GM12878 (cell line): Measurements from ENCODE around the gene FARS2. TPM values are rescaled to one million over a fixed set of nuclear protein-coding genes. Genes with fewer than 3 reads are reported as not detected.

ENCODE experiments used
- ATAC-seq: fragments of 200-7000 bp; cut with Tn5 transposase; 3 replicates; pipeline ENCODE4 v1.9.1; 2020; ENCODE audit warnings: mild to moderate bottlenecking, moderate library complexity
- BruUV-seq: library from RNA; stranded (reverse); fragments of 400-500 nt; replicated peaks from 2 replicates; lab custom pipeline; 2021; lab: Mats Ljungman, UMichigan
- CTCF ChIA-PET: fragments of 300-600 bp; sonication (Branson Sonifier 250); formaldehyde crosslinking; extraction: SDS; loops from one replicate; lab custom pipeline; 2021; ENCODE audit warnings: inconsistent platforms; lab: Yijun Ruan, JAX
- POLR2A ChIA-PET: fragments of 350-600 bp; formaldehyde crosslinking; extraction: SDS; loops from one replicate; lab custom pipeline; 2021; ENCODE audit warnings: inconsistent platforms; lab: Charles Lee
- RAD21 ChIA-PET: fragments of 300-600 bp; sonication (Branson Sonifier 250); formaldehyde crosslinking; loops from one replicate; lab custom pipeline; 2023; ENCODE audit warnings: antibody characterized with exemption; ENCODE audit not compliant: unreplicated experiment; lab: Charles Lee
- SMC1A ChIA-PET: fragments of 300-600 bp; sonication (Branson Sonifier 250); formaldehyde crosslinking; loops from one replicate; lab custom pipeline; 2023; ENCODE audit not compliant: unreplicated experiment, uncharacterized antibody; lab: Charles Lee
- DNase-seq: peaks from one replicate; pipeline ENCODE4 v3.0.0-alpha.2; 2011; ENCODE audit warnings: low read depth, low spot score
- FAIRE-seq: peaks from 3 replicates; lab custom pipeline; 2011; peaks lifted over from hg19 to GRCh38; lab: Jason Lieb, UNC
- H2AFZ ChIP-seq: 2 replicates; pipeline ENCODE4 v1.6.0; 2011; ENCODE audit warnings: low read depth, low read length, control low read depth; ENCODE audit not compliant: control insufficient read depth
- H3K27ac ChIP-seq: 2 replicates; pipeline ENCODE4 v1.5.1; 2011; ENCODE audit warnings: control low read depth; ENCODE audit not compliant: control insufficient read depth, insufficient read depth
- H3K27me3 ChIP-seq, 2 experiments: replicated peaks in 1 of 2; 2 replicates each; pipeline versions ENCODE4 v1.6.0 to v1.6.1; 2011; ENCODE audit warnings: low read length in 1 of 2; ENCODE audit not compliant: control insufficient read depth in 2 of 2, insufficient read depth in 2 of 2
- H3K36me3 ChIP-seq, 2 experiments: 2 replicates each; pipeline ENCODE4 v1.5.1; 2011; ENCODE audit warnings: low read length in 1 of 2; ENCODE audit not compliant: control insufficient read depth in 2 of 2, insufficient read depth in 2 of 2
- H3K4me1 ChIP-seq: 2 replicates; pipeline ENCODE4 v1.6.1; 2011; ENCODE audit warnings: mild to moderate bottlenecking, low read length, moderate library complexity, mixed read lengths; ENCODE audit not compliant: control insufficient read depth, insufficient read depth
- H3K4me2 ChIP-seq: 2 replicates; pipeline ENCODE4 v1.6.0; 2011; ENCODE audit warnings: control low read depth; ENCODE audit not compliant: control insufficient read depth, insufficient read depth
- H3K4me3 ChIP-seq: fragments of 200-600 bp; sonication (generic); 2 replicates; pipeline ENCODE4 v1.5.1; 2016
- H3K79me2 ChIP-seq: 2 replicates; pipeline ENCODE4 v1.6.0; 2011; ENCODE audit warnings: low read length; ENCODE audit not compliant: control insufficient read depth, insufficient read depth
- H3K9ac ChIP-seq: 2 replicates; pipeline ENCODE4 v1.8.0; 2011; ENCODE audit warnings: low read length, control low read depth, mixed read lengths; ENCODE audit not compliant: control insufficient read depth, insufficient read depth
- H3K9me3 ChIP-seq: replicated peaks from 3 replicates; pipeline ENCODE4 v1.5.1; 2011; ENCODE audit warnings: mild to moderate bottlenecking, low read length; ENCODE audit not compliant: control insufficient read depth, insufficient read depth
- H4K20me1 ChIP-seq: 2 replicates; pipeline ENCODE4 v1.6.0; 2011; ENCODE audit not compliant: control insufficient read depth, insufficient read depth
- ETV6 ChIP-seq, 2 experiments: fragments of 450-650 bp in 1 of 2; IDR thresholded peaks in 1 of 2; conservative IDR thresholded peaks in 1 of 2; 2 replicates each; pipeline ENCODE4 v1.6.1; 2014; ENCODE audit warnings: antibody characterized with exemption in 1 of 2, borderline replicate concordance in 1 of 2, low read depth in 1 of 2, mild to moderate bottlenecking in 1 of 2, moderate library complexity in 1 of 2
- FOXK2 ChIP-seq: fragments of 450-650 bp; IDR thresholded peaks from 2 replicates; pipeline ENCODE4 v1.6.1; 2017; ENCODE audit warnings: mild to moderate bottlenecking, moderate library complexity
- GATAD2B ChIP-seq: fragments of 450-650 bp; conservative IDR thresholded peaks from 2 replicates; pipeline ENCODE4 v1.6.1; 2017; ENCODE audit warnings: low read depth, mild to moderate bottlenecking, moderate library complexity
- MXI1 ChIP-seq: fragments of 150-350 bp; IDR thresholded peaks from 2 replicates; pipeline ENCODE4 v1.6.1; 2011; ENCODE audit warnings: low read depth, mild to moderate bottlenecking, inconsistent platforms, low read length, improper control_type of control experiment
- PAX8 ChIP-seq: fragments of 450-650 bp; IDR thresholded peaks from 2 replicates; pipeline ENCODE4 v1.6.1; 2017; ENCODE audit warnings: mild to moderate bottlenecking, moderate library complexity
- POU2F2 ChIP-seq: IDR thresholded peaks from 3 replicates; pipeline ENCODE4 v1.6.1; 2011; ENCODE audit warnings: low read depth, mild to moderate bottlenecking, low read length, borderline replicate concordance
- RAD51 ChIP-seq: fragments of 450-650 bp; IDR thresholded peaks from 2 replicates; pipeline ENCODE4 v1.6.1; 2016; ENCODE audit warnings: moderate library complexity, mild to moderate bottlenecking, inconsistent platforms
- SMC3 ChIP-seq: IDR thresholded peaks from 2 replicates; pipeline ENCODE4 v1.6.1; 2011; ENCODE audit warnings: low read length, improper control_type of control experiment, borderline replicate concordance
- SP1 ChIP-seq: IDR thresholded peaks from one replicate; pipeline ENCODE4 v1.6.1; 2011; ENCODE audit warnings: low read depth, low read length
- ZNF24 ChIP-seq: fragments of 450-650 bp; IDR thresholded peaks from 2 replicates; pipeline ENCODE4 v1.6.1; 2017; ENCODE audit warnings: antibody characterized with exemption, mild to moderate bottlenecking
- WGBS: methylation state at CpG from one replicate; pipeline ENCODE4 v1.1.6; 2016; ENCODE audit warnings: low lambda C conversion rate; ENCODE audit not compliant: insufficient replicate concordance, insufficient coverage; ENCODE audit errors: missing lambda C conversion rate; 5-methylcytosine and 5-hydroxymethylcytosine counted together
- in situ Hi-C: fragments of 300-500 bp; cut with MboI; formaldehyde crosslinking; loops from 9 replicates; pipeline ENCODE4 v1.14.3; 2018; ENCODE audit warnings: mixed read lengths
- intact Hi-C: fragments of 100-400 bp; cut with micrococcal nuclease; formaldehyde crosslinking; loops from one replicate; pipeline ENCODE4 v1.14.2; 2022; ENCODE audit not compliant: unreplicated experiment
- polyA plus RNA-seq, 11 experiments: library from polyadenylated mRNA; depleted of rRNA in 4 of 11; unstranded in 6 of 11; stranded (reverse) in 5 of 11; fragments of >200 nt; fragmentation: Nextera tagmentation in 4 of 11; fragmentation: Illumina TruSeq in 1 of 11; extraction: Ambion mirVana in 4 of 11; extraction: Trizol in 1 of 11; gene quantifications; 1 replicate in 1 of 11; 2 replicates in 10 of 11; pipeline versions ENCODE4 v1.2.1 to v1.2.3, GENCODE V29; 2011 to 2016; ENCODE audit warnings: inconsistent platforms in 2 of 11, missing spikeins in 2 of 11, low read depth in 1 of 11
- total RNA-seq, 4 experiments: library from RNA; depleted of rRNA in 3 of 4; stranded (reverse); fragments of >200 nt in 3 of 4; fragmentation: Illumina TruSeq in 1 of 4; extraction: Trizol in 1 of 4; gene quantifications; 2 replicates each; pipeline versions ENCODE4 v1.2.1 to v1.2.3, GENCODE V29; 2013 to 2021
- TF ChIP-seq, protein P1 (sequence below): fragments of 150-350 bp; IDR thresholded peaks from 2 replicates; pipeline ENCODE4 v1.6.1; 2014; ENCODE audit warnings: mild to moderate bottlenecking, low read depth, low read length
- TF ChIP-seq, protein P2 (sequence below): IDR thresholded peaks from 2 replicates; pipeline ENCODE4 v1.6.1; 2011; ENCODE audit warnings: borderline replicate concordance, low read depth, mild to moderate bottlenecking, moderate library complexity, mixed read lengths, low read length; ENCODE audit not compliant: insufficient read depth; ENCODE audit errors: extremely low read length
- TF ChIP-seq, protein P3 (sequence below): fragments of 450-650 bp; IDR thresholded peaks from 2 replicates; pipeline ENCODE4 v1.6.1; 2016; ENCODE audit warnings: mild to moderate bottlenecking
- TF ChIP-seq, protein P4 (sequence below): IDR thresholded peaks from 2 replicates; pipeline ENCODE4 v1.6.1; 2011; ENCODE audit warnings: mild to moderate bottlenecking, low read depth, low read length, moderate library complexity; ENCODE audit not compliant: insufficient replicate concordance

FARS2 gene
- total and polyA plus RNA-seq, 10 of the 15 experiments (the other 5 are each of a cell fraction or from before 2014, with no cell fraction given): 16.8 to 46.7 (median 25.6) TPM

DNA sequence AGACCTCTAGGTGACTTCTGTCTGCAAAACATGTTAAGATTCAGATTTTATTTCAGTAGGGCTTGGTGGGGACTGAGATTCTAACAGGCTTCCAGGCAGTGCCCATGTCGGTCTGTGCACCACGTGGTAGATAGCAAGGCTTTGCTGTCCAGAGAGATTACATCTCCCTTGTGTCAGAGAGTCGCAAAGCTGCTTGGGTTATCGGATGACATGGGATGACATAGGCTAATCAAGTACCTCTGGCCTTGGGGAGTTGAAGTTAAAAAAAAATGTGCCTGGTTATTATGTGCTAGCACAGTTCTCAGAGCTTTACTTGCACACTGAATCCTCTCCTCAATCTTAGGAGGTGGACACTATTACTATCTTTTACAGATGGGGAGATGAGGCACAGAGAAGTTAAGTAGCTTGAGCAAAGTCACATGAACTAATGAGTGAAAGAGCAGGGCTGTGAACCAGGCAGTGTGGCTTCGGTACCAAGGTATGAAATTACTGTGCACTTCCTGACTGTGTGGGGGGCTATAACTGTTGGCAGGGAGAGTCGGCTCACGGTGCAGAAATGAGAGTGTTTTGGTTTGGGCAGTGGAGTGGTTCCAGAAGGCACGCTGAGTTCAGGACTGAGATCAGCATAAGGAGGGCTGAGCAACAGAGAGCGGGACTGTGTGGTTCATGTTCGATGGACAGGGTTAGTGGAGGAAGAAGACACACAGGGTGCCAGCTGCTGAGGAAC lies 41.1 kb downstream of the FARS2 start (continued):
- TF ChIP-seq GATAD2B (no peak), SP1 (peak; percentile 39), ETV6 (conservative IDR thresholded peaks at IDR 0.05 in 1 of 2, IDR thresholded peaks at IDR 0.05 in 1 of 2; ENCODE audit: borderline replicate concordance in 1 of 2, low read depth in 1 of 2) (peak in 1 of 2 experiments; percentile 83; a peak in 2 of 4 replicates), FOXK2 (no peak)

DNA sequence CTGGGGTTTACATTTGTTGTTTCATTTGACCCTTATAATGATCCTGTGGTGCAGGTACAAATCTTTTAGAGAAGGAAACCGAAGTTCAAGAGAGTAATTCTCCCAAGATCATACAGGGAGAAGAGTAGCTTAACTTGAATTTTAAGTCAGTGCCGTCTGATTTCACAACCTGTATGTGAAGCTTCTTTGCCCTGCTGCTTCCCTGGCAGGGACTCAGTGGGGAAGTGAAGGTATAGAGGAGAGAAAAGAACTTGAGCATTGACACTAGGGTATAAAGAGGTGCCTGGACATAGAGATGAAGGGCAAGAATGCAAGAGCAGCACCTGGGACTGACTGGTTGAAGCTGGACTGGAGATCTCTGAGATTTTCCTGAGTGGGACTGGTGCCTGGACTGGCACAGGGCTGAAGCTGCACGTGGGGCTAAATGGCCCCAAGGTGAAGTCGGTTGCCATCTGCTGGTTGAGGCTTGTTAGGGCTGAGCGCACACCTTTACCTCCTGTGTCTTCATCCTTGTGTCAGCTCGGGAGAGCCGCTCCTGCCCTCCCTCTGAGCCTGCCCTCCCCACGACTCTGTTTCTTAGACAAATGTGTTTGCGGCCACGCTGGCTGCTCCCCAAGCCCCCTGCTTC lies 41.8 kb downstream of the FARS2 start:
- FAIRE-seq (peak; percentile 86), DNase-seq (peak; percentile 41), ATAC-seq (peak; percentile 93)
- ChIA-PET RAD21 (interaction anchor here (0.8 to 5.4 kb wide), 24 partner anchors 8 to 247 kb away, joined by 3 to 77 read pairs (median 6); partner anchors contain the start of genes FARS2 and LYRM4), CTCF (interaction anchor here (0.7 to 6.7 kb wide), 51 partner anchors 8 to 395 kb away, joined by 3 to 198 read pairs (median 4); partner anchors contain the start of gene FARS2), SMC1A (interaction anchor here (0.7 to 4.3 kb wide), 37 partner anchors 9 to 181 kb away, joined by 3 to 61 read pairs (median 6); partner anchors contain the start of genes FARS2 and LYRM4), POLR2A (interaction anchor here (0.8 to 1.6 kb wide), 2 partner anchors 42 to 160 kb away, joined by 3 to 4 read pairs; partner anchors contain the start of genes FARS2 and LYRM4)
- peak overlapping the region; percentile 74 for H3K4me2 ChIP-seq
- peaks cover 2% of the 10 kb centered on the region for H3K79me2 ChIP-seq
- 1% methylated on average over 10 of the region's 10 CpGs for WGBS
- H3K4me1 ChIP-seq: peaks cover 18% of the 10 kb centered on the region
- H3K9ac ChIP-seq: peak overlapping the region; percentile 5; the same call in 1 of the 2 replicates
- H4K20me1 ChIP-seq: no peaks in the 10 kb centered on the region
- BruUV-seq: no TSS peak
- intact Hi-C loops (loop anchor here (1.0 kb wide), 5 partner anchors 25 to 160 kb away; partner anchors contain the start of gene LYRM4), in situ Hi-C loops (no loop called here)
- peak overlapping the region; percentile 68 for H3K27ac ChIP-seq
- no peaks in the 10 kb centered on the region; the same call in 2 of the 3 replicates for H3K9me3 ChIP-seq
- peak overlapping the region; percentile 55 for H3K4me3 ChIP-seq
- no peaks in the 10 kb centered on the region for H3K27me3 ChIP-seq
- peaks cover 0 to under 1% of the 10 kb centered on the region in 2 experiments; a peak in 1 of 4 replicates for H3K36me3 ChIP-seq
- peak overlapping the region; percentile 61 for H2AFZ ChIP-seq
- TF ChIP-seq PAX8 (no peak), ZNF24 (no peak), POU2F2 (0 out of 3 replicates have a peak, but pooled peaks have one; percentile 24), SMC3 (peak; percentile 94), ETV6 (conservative IDR thresholded peaks at IDR 0.05 in 1 of 2, IDR thresholded peaks at IDR 0.05 in 1 of 2; ENCODE audit: borderline replicate concordance in 1 of 2, low read depth in 1 of 2) (no peak), RAD51 (peak; percentile 62; the same call in 1 of the 2 replicates), MXI1 (peak; percentile 67; the same call in 1 of the 2 replicates)
- TF ChIP-seq, protein P1, sequence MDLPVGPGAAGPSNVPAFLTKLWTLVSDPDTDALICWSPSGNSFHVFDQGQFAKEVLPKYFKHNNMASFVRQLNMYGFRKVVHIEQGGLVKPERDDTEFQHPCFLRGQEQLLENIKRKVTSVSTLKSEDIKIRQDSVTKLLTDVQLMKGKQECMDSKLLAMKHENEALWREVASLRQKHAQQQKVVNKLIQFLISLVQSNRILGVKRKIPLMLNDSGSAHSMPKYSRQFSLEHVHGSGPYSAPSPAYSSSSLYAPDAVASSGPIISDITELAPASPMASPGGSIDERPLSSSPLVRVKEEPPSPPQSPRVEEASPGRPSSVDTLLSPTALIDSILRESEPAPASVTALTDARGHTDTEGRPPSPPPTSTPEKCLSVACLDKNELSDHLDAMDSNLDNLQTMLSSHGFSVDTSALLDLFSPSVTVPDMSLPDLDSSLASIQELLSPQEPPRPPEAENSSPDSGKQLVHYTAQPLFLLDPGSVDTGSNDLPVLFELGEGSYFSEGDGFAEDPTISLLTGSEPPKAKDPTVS: no peak
- TF ChIP-seq, protein P2, sequence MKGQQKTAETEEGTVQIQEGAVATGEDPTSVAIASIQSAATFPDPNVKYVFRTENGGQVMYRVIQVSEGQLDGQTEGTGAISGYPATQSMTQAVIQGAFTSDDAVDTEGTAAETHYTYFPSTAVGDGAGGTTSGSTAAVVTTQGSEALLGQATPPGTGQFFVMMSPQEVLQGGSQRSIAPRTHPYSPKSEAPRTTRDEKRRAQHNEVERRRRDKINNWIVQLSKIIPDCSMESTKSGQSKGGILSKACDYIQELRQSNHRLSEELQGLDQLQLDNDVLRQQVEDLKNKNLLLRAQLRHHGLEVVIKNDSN: peak; percentile 75
- TF ChIP-seq, protein P3, sequence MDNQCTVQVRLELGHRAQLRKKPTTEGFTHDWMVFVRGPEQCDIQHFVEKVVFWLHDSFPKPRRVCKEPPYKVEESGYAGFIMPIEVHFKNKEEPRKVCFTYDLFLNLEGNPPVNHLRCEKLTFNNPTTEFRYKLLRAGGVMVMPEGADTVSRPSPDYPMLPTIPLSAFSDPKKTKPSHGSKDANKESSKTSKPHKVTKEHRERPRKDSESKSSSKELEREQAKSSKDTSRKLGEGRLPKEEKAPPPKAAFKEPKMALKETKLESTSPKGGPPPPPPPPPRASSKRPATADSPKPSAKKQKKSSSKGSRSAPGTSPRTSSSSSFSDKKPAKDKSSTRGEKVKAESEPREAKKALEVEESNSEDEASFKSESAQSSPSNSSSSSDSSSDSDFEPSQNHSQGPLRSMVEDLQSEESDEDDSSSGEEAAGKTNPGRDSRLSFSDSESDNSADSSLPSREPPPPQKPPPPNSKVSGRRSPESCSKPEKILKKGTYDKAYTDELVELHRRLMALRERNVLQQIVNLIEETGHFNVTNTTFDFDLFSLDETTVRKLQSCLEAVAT: no peak
- TF ChIP-seq, protein P4, sequence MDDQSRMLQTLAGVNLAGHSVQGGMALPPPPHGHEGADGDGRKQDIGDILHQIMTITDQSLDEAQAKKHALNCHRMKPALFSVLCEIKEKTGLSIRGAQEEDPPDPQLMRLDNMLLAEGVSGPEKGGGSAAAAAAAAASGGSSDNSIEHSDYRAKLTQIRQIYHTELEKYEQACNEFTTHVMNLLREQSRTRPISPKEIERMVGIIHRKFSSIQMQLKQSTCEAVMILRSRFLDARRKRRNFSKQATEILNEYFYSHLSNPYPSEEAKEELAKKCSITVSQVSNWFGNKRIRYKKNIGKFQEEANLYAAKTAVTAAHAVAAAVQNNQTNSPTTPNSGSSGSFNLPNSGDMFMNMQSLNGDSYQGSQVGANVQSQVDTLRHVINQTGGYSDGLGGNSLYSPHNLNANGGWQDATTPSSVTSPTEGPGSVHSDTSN: no peak
